Endothelial cell of hepatic sinusoid (primary cell): ENCODE measurements around the gene CTSH.

Source experiments
- in situ Hi-C: cut with HindIII; loops from 2 replicates; pipeline ENCODE4 v1.10.0; 2017; ENCODE audit warnings: low sequenced_read_pairs

Gene CTSH

GRCh38 chr15:78944669-78945407 is at the start of gene CTSH:
TSS of gene CTSH (minus strand) at chr15:78945046. CDS start at chr15:78944981, 65 bp downstream.
- in situ Hi-C loops: no loop called here

- in situ Hi-C loops: no loop called here
These were observed 49.2 kb upstream of the CTSH start for GRCh38 chr15:78993931-78994530.

GRCh38 chr15:78993257-78993930 is 48.5 kb upstream of the CTSH start:
- in situ Hi-C loops: no loop called here

- in situ Hi-C loops: no loop called here
These were observed 47.8 kb upstream of the CTSH start for GRCh38 chr15:78992416-78993256.

- in situ Hi-C loops: no loop called here
These were observed 47.0 kb upstream of the CTSH start for GRCh38 chr15:78991879-78992278.

- in situ Hi-C loops: no loop called here
These were observed 46.6 kb upstream of the CTSH start for GRCh38 chr15:78991476-78991875.

- in situ Hi-C loops: no loop called here
These were observed 45.4 kb upstream of the CTSH start for GRCh38 chr15:78990278-78990677.

- in situ Hi-C loops: no loop called here
These were observed 44.9 kb upstream of the CTSH start for GRCh38 chr15:78989701-78990240.

GRCh38 chr15:78988361-78988911 is 43.6 kb upstream of the CTSH start:
- in situ Hi-C loops: no loop called here

- in situ Hi-C loops: no loop called here
These were observed 42.9 kb upstream of the CTSH start for GRCh38 chr15:78987556-78988360.

- in situ Hi-C loops: no loop called here
These were observed 41.1 kb upstream of the CTSH start for GRCh38 chr15:78985859-78986475.

- in situ Hi-C loops: no loop called here
These were observed 39.2 kb upstream of the CTSH start for GRCh38 chr15:78984041-78984440.

GRCh38 chr15:78983146-78983918 is 38.5 kb upstream of the CTSH start:
- in situ Hi-C loops: no loop called here

GRCh38 chr15:78982736-78983135 is 37.9 kb upstream of the CTSH start:
- in situ Hi-C loops: no loop called here

- in situ Hi-C loops: no loop called here
These were observed 36.9 kb upstream of the CTSH start for GRCh38 chr15:78981532-78982313.

- in situ Hi-C loops: no loop called here
These were observed 34.8 kb upstream of the CTSH start for GRCh38 chr15:78979456-78980320.
